HG03378 (cell line): ENCODE measurements around the gene TMCO4.

Experiments
- ATAC-seq: cut with Tn5 transposase; IDR thresholded peaks from one replicate; pipeline ENCODE4 v1.9.1; 2021; ENCODE audit warnings: mild to moderate bottlenecking, moderate library complexity; ENCODE audit not compliant: unreplicated experiment

TMCO4 gene

GRCh38 chr1:19662313-19662712, 137.4 kb downstream of the TMCO4 start:
- no peak for ATAC-seq

GRCh38 chr1:19661721-19662228, 137.9 kb downstream of the TMCO4 start:
- no peak for ATAC-seq

- ATAC-seq = no peak
Measured at GRCh38 chr1:19658186-19658585, 141.5 kb downstream of the TMCO4 start.

GRCh38 chr1:19657511-19657910, 142.2 kb downstream of the TMCO4 start:
- no peak for ATAC-seq

GRCh38 chr1:19656780-19657466, 142.8 kb downstream of the TMCO4 start:
- no peak for ATAC-seq

GRCh38 chr1:19656134-19656779, 143.5 kb downstream of the TMCO4 start:
- no peak for ATAC-seq

GRCh38 chr1:19655718-19656080, 144.0 kb downstream of the TMCO4 start:
- no peak for ATAC-seq

GRCh38 chr1:19654886-19655717, 144.6 kb downstream of the TMCO4 start:
- no peak for ATAC-seq

- no peak for ATAC-seq
Measured at GRCh38 chr1:19654386-19654785, 145.3 kb downstream of the TMCO4 start.

- no peak for ATAC-seq
Measured at GRCh38 chr1:19651141-19651737, 148.5 kb downstream of the TMCO4 start.

- no peak for ATAC-seq
Measured at GRCh38 chr1:19650416-19651140, 149.1 kb downstream of the TMCO4 start.

GRCh38 chr1:19648689-19649088, 151.0 kb downstream of the TMCO4 start:
- no peak for ATAC-seq

- no peak for ATAC-seq
Measured at GRCh38 chr1:19648239-19648638, 151.5 kb downstream of the TMCO4 start.

- ATAC-seq = no peak
Measured at GRCh38 chr1:19647643-19648042, 152.1 kb downstream of the TMCO4 start.

GRCh38 chr1:19646377-19647319, 153.1 kb downstream of the TMCO4 start:
- ATAC-seq = no peak

GRCh38 chr1:19645411-19646251, 154.1 kb downstream of the TMCO4 start:
- no peak for ATAC-seq

- ATAC-seq = no peak
Measured at GRCh38 chr1:19644681-19645410, 154.9 kb downstream of the TMCO4 start.

GRCh38 chr1:19644395-19644680, 155.4 kb downstream of the TMCO4 start:
- ATAC-seq = no peak
